OCI-LY7 (cell line): ENCODE data around the gene CHPT1. TPM values are rescaled to one million over a fixed set of nuclear protein-coding genes. Genes with fewer than 3 reads are reported as not detected.

Experiments
- BruUV-seq: library from RNA; stranded (reverse); fragments of 400-500 nt; replicated peaks from 2 replicates; lab custom pipeline; 2021; lab: Mats Ljungman, UMichigan
- CTCF ChIA-PET: fragments of 300-600 bp; sonication (Branson Sonifier 250); formaldehyde crosslinking; loops from one replicate; lab custom pipeline; 2022; ENCODE audit warnings: antibody characterized with exemption; ENCODE audit not compliant: unreplicated experiment; lab: Charles Lee
- POLR2A ChIA-PET: fragments of 300-600 bp; sonication (Branson Sonifier 250); formaldehyde crosslinking; loops from one replicate; lab custom pipeline; 2022; ENCODE audit warnings: antibody characterized with exemption; lab: Charles Lee
- DNase-seq: peaks from one replicate; pipeline ENCODE4 v3.0.0-alpha.2; 2015; ENCODE audit warnings: low spot score
- H2AFZ ChIP-seq: fragments of 200-600 bp; sonication (generic), shearing (Covaris generic); 2 replicates; pipeline ENCODE4 v1.6.1; 2014; ENCODE audit warnings: mild to moderate bottlenecking, antibody characterized with exemption, low read length, moderate library complexity
- H3K27ac ChIP-seq: fragments of 200-600 bp; sonication (generic); 2 replicates; pipeline ENCODE4 v1.5.1; 2014; ENCODE audit warnings: mixed run types, low read depth, mild to moderate bottlenecking, moderate library complexity, low read length, inconsistent platforms; ENCODE audit not compliant: poor library complexity, severe bottlenecking
- H3K36me3 ChIP-seq: fragments of 200-600 bp; sonication (generic); 2 replicates; pipeline ENCODE4 v1.6.1; 2014; ENCODE audit warnings: mild to moderate bottlenecking, antibody characterized with exemption, low read length, moderate library complexity, mixed read lengths; ENCODE audit not compliant: insufficient read depth
- H3K4me1 ChIP-seq: fragments of 200-600 bp; sonication (generic); 2 replicates; pipeline ENCODE4 v1.5.1; 2014; ENCODE audit warnings: mild to moderate bottlenecking, low read length; ENCODE audit not compliant: insufficient read depth, poor library complexity, severe bottlenecking
- H3K4me2 ChIP-seq: fragments of 200-600 bp; sonication (generic); 2 replicates; pipeline ENCODE4 v1.6.1; 2014; ENCODE audit warnings: mild to moderate bottlenecking, low read length
- H3K4me3 ChIP-seq: fragments of 200-600 bp; sonication (generic); 2 replicates; pipeline ENCODE4 v1.5.1; 2014; ENCODE audit warnings: mild to moderate bottlenecking, low read depth, low read length; ENCODE audit not compliant: poor library complexity, severe bottlenecking
- H3K79me2 ChIP-seq: fragments of 200-600 bp; sonication (generic); 2 replicates; pipeline ENCODE4 v1.6.1; 2016; ENCODE audit warnings: low read depth, mild to moderate bottlenecking, low read length, moderate library complexity, mixed read lengths; ENCODE audit not compliant: insufficient read depth
- H3K9me2 ChIP-seq: fragments of 200-600 bp; sonication (generic); 2 replicates; pipeline ENCODE4 v1.6.1; 2016; ENCODE audit warnings: mild to moderate bottlenecking, low read length, mixed read lengths; ENCODE audit not compliant: insufficient read depth
- H3K9me3 ChIP-seq: fragments of 200-600 bp; sonication (generic); 2 replicates; pipeline ENCODE4 v1.6.1; 2014; ENCODE audit warnings: mild to moderate bottlenecking, mixed run types, low read length, mixed read lengths
- H4K20me1 ChIP-seq: fragments of 200-600 bp; sonication (generic); 2 replicates; pipeline ENCODE4 v1.6.1; 2014; ENCODE audit warnings: mild to moderate bottlenecking, antibody characterized with exemption, low read length, moderate library complexity, mixed read lengths; ENCODE audit not compliant: insufficient read depth
- EZH2phosphoT487 ChIP-seq: fragments of 200-600 bp; sonication (generic); IDR thresholded peaks from 2 replicates; pipeline ENCODE4 v1.6.1; 2018; ENCODE audit warnings: low read depth, borderline replicate concordance, mild to moderate bottlenecking, mixed run types, antibody characterized with exemption, low read length, moderate library complexity, mixed read lengths
- intact Hi-C: fragments of 100-400 bp; cut with micrococcal nuclease; formaldehyde crosslinking; loops from one replicate; pipeline ENCODE4 v1.10.0; 2022; ENCODE audit not compliant: unreplicated experiment
- total RNA-seq, 2 experiments: library from RNA; depleted of rRNA in 1 of 2; stranded (reverse); fragments of >200 nt in 1 of 2; shearing (Covaris generic) in 1 of 2; gene quantifications; 2 replicates each; pipeline ENCODE4 v1.2.3, GENCODE V29; 2014 to 2022
- TF ChIP-seq, protein P1 (sequence below): fragments of 200-600 bp; sonication (generic); conservative IDR thresholded peaks from 2 replicates; pipeline ENCODE4 v1.5.1; 2014; ENCODE audit warnings: mild to moderate bottlenecking, antibody characterized with exemption, low read length, moderate library complexity, mixed read lengths

CHPT1 gene
- total RNA-seq, 2 experiments from 2014 or later, result 44.3 to 56.6 TPM

- H2AFZ ChIP-seq, result peak overlapping the region; percentile 97; the same call in 1 of the 2 replicates
- no peak overlapping the region for H3K27ac ChIP-seq
- H3K4me3 ChIP-seq, result no peak overlapping the region
- no peaks in the 10 kb centered on the region; the same call in 1 of the 2 replicates for H3K36me3 ChIP-seq
- no peak for DNase-seq
- ChIA-PET POLR2A (no interaction called here), CTCF (no interaction called here)
- H3K4me2 ChIP-seq, result no peak overlapping the region
- BruUV-seq, result no TSS peak
- no peaks in the 10 kb centered on the region for H3K9me2 ChIP-seq
- peaks cover 6% of the 10 kb centered on the region; the same call in 1 of the 2 replicates for H3K9me3 ChIP-seq
- H4K20me1 ChIP-seq, result no peaks in the 10 kb centered on the region
- intact Hi-C loops, result loop anchor here (2.0 to 5.0 kb wide), 2 partner anchors 25 to 137 kb away; partner anchors contain the start of gene GNPTAB
- TF ChIP-seq EZH2phosphoT487, result no peak
- TF ChIP-seq, protein P1, sequence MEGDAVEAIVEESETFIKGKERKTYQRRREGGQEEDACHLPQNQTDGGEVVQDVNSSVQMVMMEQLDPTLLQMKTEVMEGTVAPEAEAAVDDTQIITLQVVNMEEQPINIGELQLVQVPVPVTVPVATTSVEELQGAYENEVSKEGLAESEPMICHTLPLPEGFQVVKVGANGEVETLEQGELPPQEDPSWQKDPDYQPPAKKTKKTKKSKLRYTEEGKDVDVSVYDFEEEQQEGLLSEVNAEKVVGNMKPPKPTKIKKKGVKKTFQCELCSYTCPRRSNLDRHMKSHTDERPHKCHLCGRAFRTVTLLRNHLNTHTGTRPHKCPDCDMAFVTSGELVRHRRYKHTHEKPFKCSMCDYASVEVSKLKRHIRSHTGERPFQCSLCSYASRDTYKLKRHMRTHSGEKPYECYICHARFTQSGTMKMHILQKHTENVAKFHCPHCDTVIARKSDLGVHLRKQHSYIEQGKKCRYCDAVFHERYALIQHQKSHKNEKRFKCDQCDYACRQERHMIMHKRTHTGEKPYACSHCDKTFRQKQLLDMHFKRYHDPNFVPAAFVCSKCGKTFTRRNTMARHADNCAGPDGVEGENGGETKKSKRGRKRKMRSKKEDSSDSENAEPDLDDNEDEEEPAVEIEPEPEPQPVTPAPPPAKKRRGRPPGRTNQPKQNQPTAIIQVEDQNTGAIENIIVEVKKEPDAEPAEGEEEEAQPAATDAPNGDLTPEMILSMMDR, result no peak
- H3K79me2 ChIP-seq, result peaks cover 16% of the 10 kb centered on the region; the same call in 1 of the 2 replicates
- H3K4me1 ChIP-seq, result peaks cover 48% of the 10 kb centered on the region
Observed at GRCh38 chr12:101695706-101696105, 1.7 kb upstream of the CHPT1 start.

- intact Hi-C loops, result loop anchor here (2.0 to 5.0 kb wide), 2 partner anchors 26 to 136 kb away; partner anchors contain the start of gene GNPTAB
- Histone ChIP-seq H3K9me3 (peaks cover 6% of the 10 kb centered on the region; the same call in 1 of the 2 replicates), H4K20me1 (no peaks in the 10 kb centered on the region; the same call in 1 of the 2 replicates), H3K4me3 (peak overlapping the region; percentile 80), H3K4me2 (peak overlapping the region; percentile 97), H2AFZ (peak overlapping the region; percentile 97), H3K9me2 (no peaks in the 10 kb centered on the region), H3K27ac (peak overlapping the region; percentile 41), H3K36me3 (no peaks in the 10 kb centered on the region; the same call in 1 of the 2 replicates), H3K79me2 (peaks cover 16% of the 10 kb centered on the region; the same call in 1 of the 2 replicates), H3K4me1 (peaks cover 45% of the 10 kb centered on the region)
- ChIA-PET POLR2A (interaction anchor here (0.6 kb wide), 1 partner anchor 56 kb away, joined by 3 read pairs; no protein-coding TSS in a partner anchor), CTCF (no interaction called here)
- BruUV-seq, result no TSS peak
- no peak for TF ChIP-seq EZH2phosphoT487
- TF ChIP-seq, protein P1, result no peak
- DNase-seq, result peak; percentile 31
Observed at GRCh38 chr12:101696251-101697196, 916 bp upstream of the CHPT1 start.
